ENCODE data around the gene ARG1. TPM values are rescaled to one million over a fixed set of nuclear protein-coding genes. Genes with fewer than 3 reads are reported as not detected.

The ARG1 gene
- total and polyA plus RNA-seq, 10 of the 15 experiments (the other 5 are each of a cell fraction or from before 2014, with no cell fraction given): 0.33 TPM; not detected in 9

DNA sequence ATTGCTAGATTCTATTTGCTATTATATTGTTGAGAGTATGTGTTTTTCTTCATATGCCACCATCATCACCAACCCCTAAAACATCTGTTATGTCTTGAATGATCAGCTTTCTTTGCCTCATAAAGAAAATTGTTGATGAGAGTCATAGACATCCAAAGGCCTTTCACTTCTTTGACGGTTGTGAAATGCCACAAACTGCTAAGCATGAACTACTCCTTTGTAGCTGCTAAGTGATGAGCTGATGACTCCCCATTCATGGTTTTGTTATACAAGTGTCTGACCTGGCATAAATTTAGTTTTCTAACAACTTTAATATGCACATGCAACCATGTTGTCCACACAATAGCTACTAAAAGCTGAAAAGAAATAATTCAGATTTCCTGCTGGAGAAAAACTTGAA is 55.7 kb downstream of the ARG1 start (continued):
- TF ChIP-seq CUX1 (IDR thresholded peaks at IDR 0.05; ENCODE audit: insufficient replicate concordance, low read depth, low read length): no peak
- TF ChIP-seq BCL11A (IDR thresholded peaks at IDR 0.05; ENCODE audit: low read depth, low read length): no peak
- no peak for TF ChIP-seq POLR2AphosphoS5 (IDR thresholded peaks at IDR 0.05; ENCODE audit: low read length)
- no peak for TF ChIP-seq NBN (IDR thresholded peaks at IDR 0.05)

- in situ Hi-C loops (cut with MboI): no loop called here
- Histone ChIP-seq H3K36me3 (ENCODE audit: control insufficient read depth in 2 of 2, insufficient read depth in 2 of 2, low read length in 1 of 2) (no peaks in the 10 kb centered on the region), H3K4me1 (ENCODE audit: control insufficient read depth, insufficient read depth, low read length) (no peaks in the 10 kb centered on the region), H3K9me3 (replicated peaks; ENCODE audit: control insufficient read depth, insufficient read depth, low read length) (no peaks in the 10 kb centered on the region), H2AFZ (ENCODE audit: control insufficient read depth, low read depth, low read length) (no peak overlapping the region), H3K4me3 (no peak overlapping the region), H3K79me2 (ENCODE audit: control insufficient read depth, insufficient read depth, low read length) (peaks cover 12% of the 10 kb centered on the region), H3K27me3 (replicated peaks in 1 of 2; ENCODE audit: control insufficient read depth in 2 of 2, insufficient read depth in 2 of 2, low read length in 1 of 2) (no peaks in the 10 kb centered on the region), H3K9ac (ENCODE audit: control insufficient read depth, insufficient read depth, low read length) (no peak overlapping the region), H3K27ac (ENCODE audit: control insufficient read depth, insufficient read depth) (no peak overlapping the region), H4K20me1 (ENCODE audit: control insufficient read depth, insufficient read depth) (no peaks in the 10 kb centered on the region), H3K4me2 (ENCODE audit: control insufficient read depth, insufficient read depth) (no peak overlapping the region)
- WGBS (ENCODE audit: insufficient coverage, insufficient replicate concordance, low lambda C conversion rate, missing lambda C conversion rate): 10% methylated on average over 2 of the region's 2 CpGs
- POLR2A ChIA-PET: interaction anchor here (3.1 kb wide), 1 partner anchor 10 kb away, joined by 10 read pairs; no protein-coding TSS in a partner anchor
- intact Hi-C loops (cut with micrococcal nuclease; ENCODE audit: unreplicated experiment): loop anchor here (2.0 kb wide), 1 partner anchor 111 kb away; no protein-coding TSS in a partner anchor
- CTCF ChIA-PET: interaction anchor here (1.2 to 3.7 kb wide), 5 partner anchors 10 to 744 kb away, joined by 3 to 26 read pairs (median 17); no protein-coding TSS in a partner anchor
- SMC1A ChIA-PET (ENCODE audit: uncharacterized antibody, unreplicated experiment): interaction anchor here (1.4 kb wide), 1 partner anchor 58 kb away, joined by 3 read pairs; no protein-coding TSS in a partner anchor
- DNase-seq (ENCODE audit: low read depth, low spot score) (no peak), FAIRE-seq (no peak), ATAC-seq (no peak)
- BruUV-seq (replicated peaks): no TSS peak
- RAD21 ChIA-PET (ENCODE audit: unreplicated experiment): no interaction called here
- TF ChIP-seq IKZF2 (IDR thresholded peaks at IDR 0.05) (no peak), CBX5 (IDR thresholded peaks at IDR 0.05; ENCODE audit: low read depth) (no peak), GABPA (IDR thresholded peaks at IDR 0.05; ENCODE audit: low read depth) (no peak), TAF1 (IDR thresholded peaks at IDR 0.05; ENCODE audit: borderline replicate concordance, low read depth, low read length) (no peak), CREM (IDR thresholded peaks at IDR 0.05; ENCODE audit: low read depth) (no peak), ZNF384 (IDR thresholded peaks at IDR 0.05; ENCODE audit: borderline replicate concordance, low read depth, low read length) (no peak), ATF7 (IDR thresholded peaks at IDR 0.05; ENCODE audit: low read depth) (no peak), BCL3 (IDR thresholded peaks at IDR 0.05; ENCODE audit: borderline replicate concordance, insufficient read depth, low read depth, low read length, poor library complexity, severe bottlenecking) (no peak), TCF7 (IDR thresholded peaks at IDR 0.05; ENCODE audit: borderline replicate concordance) (no peak), RCOR1 (conservative IDR thresholded peaks at IDR 0.05; ENCODE audit: low read depth, low read length) (no peak), IRF5 (IDR thresholded peaks at IDR 0.05; ENCODE audit: borderline replicate concordance) (no peak), SP1 (IDR thresholded peaks at IDR 0.05; ENCODE audit: low read depth, low read length) (no peak), NRF1 (conservative IDR thresholded peaks at IDR 0.05; ENCODE audit: low read depth, low read length) (no peak), TCF12 (IDR thresholded peaks at IDR 0.05; ENCODE audit: low read depth, low read length) (no peak)
Measured at GRCh38 chr6:131629651-131630050, 56.6 kb downstream of the ARG1 start.

All from GM12878 (cell line).